IPS-20b (cell line): ENCODE results near the gene ADGRL3.
"Not testable (repeated sequence)": the region's sequence is repeated elsewhere in the genome, so short reads cannot be mapped to it uniquely, and the experiment has no call there.

Source experiments
- H3K27ac ChIP-seq: one replicate; pipeline ENCODE4 v1.5.1; 2013; ENCODE audit warnings: low read length
- H3K27me3 ChIP-seq: 2 replicates; pipeline ENCODE4 v1.6.1; 2013; ENCODE audit warnings: mild to moderate bottlenecking, low read length, inconsistent platforms; ENCODE audit not compliant: insufficient read depth
- H3K36me3 ChIP-seq: 2 replicates; pipeline ENCODE4 v1.6.1; 2013; ENCODE audit warnings: low read depth, mild to moderate bottlenecking, inconsistent platforms, low read length, moderate library complexity; ENCODE audit not compliant: insufficient read depth
- H3K4me1 ChIP-seq: 2 replicates; pipeline ENCODE4 v1.6.1; 2013; ENCODE audit warnings: mild to moderate bottlenecking, control low read depth, inconsistent platforms, low read length, moderate library complexity; ENCODE audit not compliant: insufficient read depth
- H3K4me3 ChIP-seq: 2 replicates; pipeline ENCODE4 v1.5.1; 2013; ENCODE audit warnings: mild to moderate bottlenecking, low read length, inconsistent platforms
- H3K9ac ChIP-seq: 2 replicates; pipeline ENCODE4 v1.6.1; 2013; ENCODE audit warnings: low read depth, mild to moderate bottlenecking, inconsistent platforms, low read length, moderate library complexity
- H3K9me3 ChIP-seq: 2 replicates; pipeline ENCODE4 v1.6.1; 2013; ENCODE audit warnings: mild to moderate bottlenecking, low read depth, low read length, inconsistent platforms; ENCODE audit not compliant: insufficient read depth

Gene ADGRL3

GRCh38 chr4:61320154-61320553, 120.0 kb downstream of the ADGRL3 start:
- Histone ChIP-seq H3K36me3 (no peaks in the 10 kb centered on the region), H3K27me3 (no peaks in the 10 kb centered on the region), H3K27ac (no peak overlapping the region), H3K4me3 (no peak overlapping the region), H3K9ac (no peak overlapping the region), H3K9me3 (peaks cover 13% of the 10 kb centered on the region; the same call in 1 of the 2 replicates), H3K4me1 (peaks cover 3% of the 10 kb centered on the region; the same call in 1 of the 2 replicates)

- H3K36me3 ChIP-seq: no peaks in the 10 kb centered on the region
- no peak overlapping the region for H3K4me3 ChIP-seq
- H3K27ac ChIP-seq: no peak overlapping the region
- H3K9ac ChIP-seq: no peak overlapping the region
- no peaks in the 10 kb centered on the region for H3K27me3 ChIP-seq
- peaks cover 13% of the 10 kb centered on the region; the same call in 1 of the 2 replicates for H3K9me3 ChIP-seq
- peaks cover 3% of the 10 kb centered on the region; the same call in 1 of the 2 replicates for H3K4me1 ChIP-seq
Measured at GRCh38 chr4:61320631-61321030, 120.5 kb downstream of the ADGRL3 start.

- no peaks in the 10 kb centered on the region for H3K27me3 ChIP-seq
- H3K9me3 ChIP-seq: no peaks in the 10 kb centered on the region; the same call in 1 of the 2 replicates
- no peak overlapping the region for H3K4me3 ChIP-seq
- H3K36me3 ChIP-seq: no peaks in the 10 kb centered on the region
- peaks cover 37% of the 10 kb centered on the region for H3K4me1 ChIP-seq
- no peak overlapping the region for H3K27ac ChIP-seq
- no peak overlapping the region for H3K9ac ChIP-seq
Measured at GRCh38 chr4:61332693-61333092, 132.6 kb downstream of the ADGRL3 start.

- H3K27me3 ChIP-seq: no peaks in the 10 kb centered on the region
- H3K36me3 ChIP-seq: no peaks in the 10 kb centered on the region
- H3K4me1 ChIP-seq: peaks cover 35% of the 10 kb centered on the region
- H3K4me3 ChIP-seq: no peak overlapping the region
- no peak overlapping the region for H3K9ac ChIP-seq
- no peak overlapping the region for H3K27ac ChIP-seq
- no peaks in the 10 kb centered on the region; the same call in 1 of the 2 replicates for H3K9me3 ChIP-seq
Measured at GRCh38 chr4:61333490-61333889, 133.4 kb downstream of the ADGRL3 start.

- H3K27me3 ChIP-seq: no peaks in the 10 kb centered on the region
- peaks cover 35% of the 10 kb centered on the region for H3K4me1 ChIP-seq
- H3K36me3 ChIP-seq: no peaks in the 10 kb centered on the region
- H3K9me3 ChIP-seq: no peaks in the 10 kb centered on the region
- no peak overlapping the region for H3K9ac ChIP-seq
- H3K27ac ChIP-seq: no peak overlapping the region
- no peak overlapping the region for H3K4me3 ChIP-seq
Measured at GRCh38 chr4:61335241-61335763, 135.2 kb downstream of the ADGRL3 start.

GRCh38 chr4:61336488-61336887, 136.4 kb downstream of the ADGRL3 start:
- Histone ChIP-seq H3K4me3 (peak overlapping the region; percentile 49; the same call in 1 of the 2 replicates), H3K9ac (peak overlapping the region; percentile 56), H3K9me3 (no peaks in the 10 kb centered on the region), H3K27ac (no peak overlapping the region), H3K4me1 (peaks cover 35% of the 10 kb centered on the region), H3K27me3 (no peaks in the 10 kb centered on the region), H3K36me3 (no peaks in the 10 kb centered on the region)

- Histone ChIP-seq H3K36me3 (no peaks in the 10 kb centered on the region), H3K4me1 (peaks cover 35% of the 10 kb centered on the region), H3K27me3 (no peaks in the 10 kb centered on the region), H3K27ac (peak overlapping the region; percentile 35), H3K9me3 (no peaks in the 10 kb centered on the region), H3K4me3 (peak overlapping the region; percentile 49; the same call in 1 of the 2 replicates), H3K9ac (peak overlapping the region; percentile 56; the same call in 1 of the 2 replicates)
Measured at GRCh38 chr4:61336916-61337315, 136.8 kb downstream of the ADGRL3 start.

- no peaks in the 10 kb centered on the region for H3K9me3 ChIP-seq
- no peak overlapping the region for H3K27ac ChIP-seq
- H3K27me3 ChIP-seq: no peaks in the 10 kb centered on the region
- H3K4me1 ChIP-seq: peaks cover 19% of the 10 kb centered on the region
- H3K36me3 ChIP-seq: no peaks in the 10 kb centered on the region
- H3K9ac ChIP-seq: no peak overlapping the region
- no peak overlapping the region for H3K4me3 ChIP-seq
Measured at GRCh38 chr4:61342061-61342460, 141.9 kb downstream of the ADGRL3 start.

- H3K27ac ChIP-seq: no peak overlapping the region
- no peaks in the 10 kb centered on the region for H3K4me1 ChIP-seq
- H3K27me3 ChIP-seq: no peaks in the 10 kb centered on the region
- no peaks in the 10 kb centered on the region for H3K36me3 ChIP-seq
- no peak overlapping the region for H3K9ac ChIP-seq
- no peak overlapping the region for H3K4me3 ChIP-seq
- H3K9me3 ChIP-seq: no peaks in the 10 kb centered on the region
Measured at GRCh38 chr4:61350932-61351331, 150.8 kb downstream of the ADGRL3 start.

- no peak overlapping the region for H3K27ac ChIP-seq
- H3K9me3 ChIP-seq: no peaks in the 10 kb centered on the region
- H3K9ac ChIP-seq: no peak overlapping the region
Measured at GRCh38 chr4:61356696-61357095, 156.6 kb downstream of the ADGRL3 start.

GRCh38 chr4:61359301-61359700, 159.2 kb downstream of the ADGRL3 start:
- H3K27me3 ChIP-seq: no peaks in the 10 kb centered on the region

More at GRCh38 chr4:61356696-61357095, 156.6 kb downstream of the ADGRL3 start:
- Histone ChIP-seq H3K4me3 (no peak overlapping the region), H3K27me3 (no peaks in the 10 kb centered on the region), H3K36me3 (no peaks in the 10 kb centered on the region), H3K4me1 (no peaks in the 10 kb centered on the region)

GRCh38 chr4:61372817-61373216, 172.7 kb downstream of the ADGRL3 start:
- not testable (repeated sequence) for H3K9ac ChIP-seq, H3K27ac ChIP-seq, H3K36me3 ChIP-seq, H3K9me3 ChIP-seq, H3K27me3 ChIP-seq, H3K4me3 ChIP-seq
- H3K4me1 ChIP-seq: peaks cover 25% of the 10 kb centered on the region

More at GRCh38 chr4:61359301-61359700, 159.2 kb downstream of the ADGRL3 start:
- H3K36me3 ChIP-seq: no peaks in the 10 kb centered on the region
- no peaks in the 10 kb centered on the region for H3K9me3 ChIP-seq
- H3K27ac ChIP-seq: no peak overlapping the region
- H3K4me1 ChIP-seq: no peaks in the 10 kb centered on the region
- no peak overlapping the region for H3K4me3 ChIP-seq
- no peak overlapping the region for H3K9ac ChIP-seq
